ENCODE data around the gene GRID1.

Gene GRID1

DNA sequence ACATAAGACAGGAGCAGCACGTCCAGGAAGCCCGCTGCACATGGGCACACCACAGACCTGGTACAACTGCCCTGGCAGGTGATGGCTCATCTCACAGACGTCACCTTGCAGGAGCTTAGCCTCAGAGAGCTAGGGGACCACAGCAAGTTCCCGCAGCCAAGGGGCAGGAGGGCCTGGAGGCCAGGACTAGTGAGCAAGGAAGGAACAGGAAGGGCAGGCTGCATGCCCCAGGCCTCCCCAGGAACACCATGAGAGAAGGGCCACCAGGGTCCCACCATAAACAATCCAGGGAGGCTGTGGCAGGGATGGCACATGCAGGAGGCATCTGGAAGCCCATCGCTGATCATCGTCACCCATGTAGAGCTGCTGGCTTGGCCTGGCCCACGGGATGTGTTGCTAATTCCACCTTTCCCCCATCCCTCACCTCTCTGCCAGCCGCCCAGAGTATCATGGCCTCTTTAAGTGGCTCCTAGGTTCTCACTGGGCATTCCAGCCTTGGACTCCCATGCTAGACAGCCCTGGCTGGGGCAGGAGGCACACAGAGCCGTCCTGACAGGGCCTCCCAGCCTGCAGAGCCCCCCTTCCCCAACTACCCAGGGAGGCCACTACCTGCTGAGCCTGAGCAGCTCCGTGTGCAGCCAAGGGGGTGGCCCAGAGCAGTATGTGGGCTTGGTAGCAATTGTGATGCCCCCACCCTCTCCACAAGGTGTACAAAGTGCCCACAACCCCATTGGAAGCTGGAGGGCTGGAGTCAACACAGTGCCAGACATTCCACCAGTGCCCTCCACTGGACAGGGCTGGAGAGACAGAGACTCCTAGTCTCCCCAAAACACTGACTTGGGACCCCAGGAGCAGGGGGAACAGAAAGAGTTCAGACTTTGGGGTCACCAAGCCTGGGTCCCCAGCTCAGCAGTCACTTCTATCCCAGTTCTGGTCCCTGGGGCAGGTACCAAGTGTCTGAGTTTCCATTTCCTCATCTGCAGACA is 35.5 kb downstream of the GRID1 start:
- DNase-seq (ENCODE audit: low read depth): no peak
- Histone ChIP-seq H3K9me3 (ENCODE audit: control insufficient read depth, low read length) (no peaks in the 10 kb centered on the region), H3K4me1 (ENCODE audit: control insufficient read depth, insufficient read depth, low read length) (no peaks in the 10 kb centered on the region), H3K4me3 (ENCODE audit: low read length) (no peak overlapping the region), H3K9ac (ENCODE audit: low read length) (no peak overlapping the region), H3K27me3 (replicated peaks; ENCODE audit: control insufficient read depth, insufficient read depth, low read length) (peaks cover 9% of the 10 kb centered on the region), H3K36me3 (ENCODE audit: control insufficient read depth, insufficient read depth, low read length, severe bottlenecking) (no peaks in the 10 kb centered on the region)

DNA sequence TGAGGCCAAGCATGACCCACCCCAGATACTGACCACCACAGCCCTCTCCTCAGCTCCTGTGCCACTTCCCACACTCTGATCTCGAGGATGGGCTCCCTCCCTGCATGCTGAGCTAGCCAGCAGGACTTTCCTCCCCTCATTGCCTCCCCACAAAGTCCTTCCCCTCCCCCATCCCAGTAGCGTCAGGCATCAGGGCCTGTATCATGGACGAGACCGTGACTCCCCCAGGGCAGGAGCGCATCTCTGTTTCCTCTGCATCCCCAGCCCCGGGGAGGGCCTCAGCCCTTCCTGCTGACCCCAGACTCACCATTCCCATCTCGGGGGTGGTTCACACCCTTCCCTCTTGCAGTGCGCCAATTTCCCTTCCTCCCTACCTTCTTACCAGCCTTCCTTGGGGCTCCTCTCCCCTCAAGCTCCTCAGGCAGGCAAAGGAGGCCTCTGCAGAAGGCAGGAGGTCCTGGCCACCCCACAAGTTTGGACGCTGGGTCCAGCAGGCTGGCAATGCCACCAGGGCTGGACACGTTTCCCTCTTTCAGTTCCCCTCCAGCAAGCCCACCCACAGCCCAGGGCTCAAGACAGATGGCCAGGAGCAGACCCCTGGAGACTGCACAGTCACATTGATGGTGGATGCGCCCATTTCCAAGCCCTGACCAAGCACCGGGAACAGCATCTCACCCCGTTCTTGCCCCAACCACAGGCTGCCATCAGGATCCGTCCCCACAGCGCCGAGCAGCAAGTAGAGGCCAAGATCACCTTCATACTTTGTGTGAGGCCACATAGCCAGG is 36.5 kb downstream of the GRID1 start:
- H3K4me3 ChIP-seq (ENCODE audit: low read length): no peak overlapping the region
- H3K9me3 ChIP-seq (ENCODE audit: control insufficient read depth, low read length): no peaks in the 10 kb centered on the region
- no peak overlapping the region for H3K9ac ChIP-seq (ENCODE audit: low read length)
- DNase-seq (ENCODE audit: low read depth): no peak
- no peaks in the 10 kb centered on the region for H3K36me3 ChIP-seq (ENCODE audit: control insufficient read depth, insufficient read depth, low read length, severe bottlenecking)
- H3K4me1 ChIP-seq (ENCODE audit: control insufficient read depth, insufficient read depth, low read length): no peaks in the 10 kb centered on the region
- peaks cover 10% of the 10 kb centered on the region for H3K27me3 ChIP-seq (replicated peaks; ENCODE audit: control insufficient read depth, insufficient read depth, low read length)

DNA sequence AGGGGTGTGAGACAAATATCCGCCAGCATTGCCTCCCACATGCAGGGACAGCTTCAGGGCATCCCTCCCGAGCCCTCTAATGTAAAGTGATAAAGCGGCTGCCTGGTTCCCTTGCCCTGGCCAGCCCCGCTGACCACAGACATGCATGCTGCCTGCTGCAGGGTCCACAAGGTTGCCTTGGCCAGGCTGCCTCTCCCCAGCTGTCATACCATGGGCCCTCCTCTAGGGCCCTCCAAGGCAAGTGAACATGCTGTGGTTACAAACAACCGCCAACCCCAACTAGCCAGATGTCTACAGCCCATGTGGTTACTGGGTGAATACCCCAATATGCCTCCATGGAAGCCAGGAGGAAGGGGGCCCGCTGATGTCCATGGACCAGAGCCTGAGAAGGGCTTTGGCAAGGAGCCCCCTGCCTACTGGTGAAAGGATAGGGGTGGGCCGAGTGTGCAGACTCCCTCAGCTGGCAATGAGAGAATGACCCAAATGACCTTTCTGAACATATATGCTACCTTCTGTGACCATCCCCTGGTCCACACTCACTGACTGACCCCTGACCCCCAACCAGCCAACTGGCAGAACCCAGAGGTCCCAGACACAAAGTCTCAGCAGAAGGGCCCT is 37.4 kb downstream of the GRID1 start:
- peaks cover 6% of the 10 kb centered on the region for H3K27me3 ChIP-seq (replicated peaks; ENCODE audit: control insufficient read depth, insufficient read depth, low read length)
- H3K9me3 ChIP-seq (ENCODE audit: control insufficient read depth, low read length): no peaks in the 10 kb centered on the region
- no peaks in the 10 kb centered on the region for H3K4me1 ChIP-seq (ENCODE audit: control insufficient read depth, insufficient read depth, low read length)
- H3K9ac ChIP-seq (ENCODE audit: low read length): no peak overlapping the region
- no peak for DNase-seq (ENCODE audit: low read depth)
- no peaks in the 10 kb centered on the region for H3K36me3 ChIP-seq (ENCODE audit: control insufficient read depth, insufficient read depth, low read length, severe bottlenecking)
- H3K4me3 ChIP-seq (ENCODE audit: low read length): no peak overlapping the region

DNA sequence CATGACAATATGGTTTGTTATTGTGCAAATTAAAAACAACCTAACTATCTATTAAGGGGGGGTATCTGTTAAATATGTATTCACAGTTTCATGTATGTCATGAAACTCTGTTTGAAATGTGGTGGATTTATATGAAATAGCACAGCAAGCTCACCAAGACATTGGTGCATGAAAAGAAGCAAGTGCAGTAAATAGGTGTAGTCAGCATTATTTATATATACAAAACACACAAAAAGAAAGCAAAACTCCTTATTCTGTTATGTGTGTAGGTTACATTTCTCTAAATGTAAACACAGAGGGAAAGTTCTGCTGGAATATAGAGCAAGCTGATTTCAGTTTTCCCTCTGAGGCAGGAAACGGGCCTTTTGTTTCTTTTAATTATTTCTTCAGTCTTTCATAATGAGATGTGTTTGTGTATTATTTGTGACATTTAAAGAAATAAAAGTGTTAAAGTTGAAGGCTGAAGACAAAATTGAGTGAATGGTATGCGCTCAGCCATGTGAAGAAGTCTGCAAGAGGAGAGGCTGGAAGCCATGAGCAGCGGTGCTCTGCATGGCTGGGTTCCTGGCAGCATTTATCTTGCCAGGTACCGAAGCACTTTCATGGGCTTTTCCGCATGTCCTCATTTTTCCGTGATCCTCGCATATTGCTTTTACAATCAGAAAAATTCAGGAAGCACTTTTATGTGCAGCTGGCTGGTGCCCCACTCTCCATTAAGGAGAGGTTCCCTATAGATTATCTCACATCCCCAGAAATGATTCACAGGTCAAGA is 38.5 kb downstream of the GRID1 start:
- H3K27me3 ChIP-seq (replicated peaks; ENCODE audit: control insufficient read depth, insufficient read depth, low read length): peaks cover 6% of the 10 kb centered on the region
- no peak overlapping the region for H3K4me3 ChIP-seq (ENCODE audit: low read length)
- no peak overlapping the region for H3K9ac ChIP-seq (ENCODE audit: low read length)
- no peak for DNase-seq (ENCODE audit: low read depth)
- H3K4me1 ChIP-seq (ENCODE audit: control insufficient read depth, insufficient read depth, low read length): no peaks in the 10 kb centered on the region
- no peaks in the 10 kb centered on the region for H3K36me3 ChIP-seq (ENCODE audit: control insufficient read depth, insufficient read depth, low read length, severe bottlenecking)
- no peaks in the 10 kb centered on the region for H3K9me3 ChIP-seq (ENCODE audit: control insufficient read depth, low read length)

DNA sequence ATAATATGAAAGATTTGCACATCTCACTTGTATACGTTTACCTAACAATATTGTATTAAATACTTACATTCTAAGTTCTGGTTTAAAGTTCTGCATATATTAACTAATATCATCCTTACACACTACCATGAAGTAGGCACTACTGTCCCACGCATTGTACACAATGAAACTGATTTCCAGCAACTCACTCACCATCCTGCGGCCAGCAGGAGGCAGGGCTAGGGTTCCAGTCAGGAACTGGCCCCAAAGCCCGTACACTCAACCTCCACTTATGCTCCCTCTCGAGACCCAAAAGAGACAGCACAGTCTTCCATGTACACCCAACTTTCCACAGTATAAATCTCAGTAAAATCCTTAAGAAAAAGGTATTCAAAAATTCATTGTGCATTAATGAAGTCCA is 41.4 kb downstream of the GRID1 start:
- DNase-seq (ENCODE audit: low read depth): no peak
- peaks cover 3% of the 10 kb centered on the region for H3K27me3 ChIP-seq (replicated peaks; ENCODE audit: control insufficient read depth, insufficient read depth, low read length)
- no peak overlapping the region for H3K4me3 ChIP-seq (ENCODE audit: low read length)
- H3K36me3 ChIP-seq (ENCODE audit: control insufficient read depth, insufficient read depth, low read length, severe bottlenecking): no peaks in the 10 kb centered on the region
- no peaks in the 10 kb centered on the region for H3K9me3 ChIP-seq (ENCODE audit: control insufficient read depth, low read length)
- no peaks in the 10 kb centered on the region for H3K4me1 ChIP-seq (ENCODE audit: control insufficient read depth, insufficient read depth, low read length)
- no peak overlapping the region for H3K9ac ChIP-seq (ENCODE audit: low read length)

DNA sequence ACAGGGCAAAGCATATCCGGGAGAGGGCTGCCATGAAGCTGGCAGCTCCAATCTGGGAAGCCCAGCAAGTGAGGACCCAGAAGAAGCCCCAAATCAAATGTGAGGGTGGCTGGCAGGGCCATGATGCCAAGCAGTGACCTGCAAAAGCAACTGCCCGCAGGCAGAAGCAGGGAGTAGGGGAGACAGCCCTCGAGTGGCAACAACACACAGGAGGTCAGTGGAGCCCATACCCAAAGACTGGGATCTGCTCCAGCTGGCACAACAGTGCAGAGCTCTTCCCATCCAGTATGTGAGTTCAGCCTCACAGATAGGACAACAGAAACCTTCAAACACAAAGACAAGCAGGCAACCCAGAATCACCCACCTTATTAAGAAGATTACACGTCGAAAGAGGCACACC is 45.0 kb downstream of the GRID1 start:
- H3K27me3 ChIP-seq (replicated peaks; ENCODE audit: control insufficient read depth, insufficient read depth, low read length): peaks cover 15% of the 10 kb centered on the region
- H3K9ac ChIP-seq (ENCODE audit: low read length): no peak overlapping the region
- H3K9me3 ChIP-seq (ENCODE audit: control insufficient read depth, low read length): no peaks in the 10 kb centered on the region
- no peak for DNase-seq (ENCODE audit: low read depth)
- H3K4me3 ChIP-seq (ENCODE audit: low read length): no peak overlapping the region
- H3K36me3 ChIP-seq (ENCODE audit: control insufficient read depth, insufficient read depth, low read length, severe bottlenecking): no peaks in the 10 kb centered on the region
- H3K4me1 ChIP-seq (ENCODE audit: control insufficient read depth, insufficient read depth, low read length): no peaks in the 10 kb centered on the region

DNA sequence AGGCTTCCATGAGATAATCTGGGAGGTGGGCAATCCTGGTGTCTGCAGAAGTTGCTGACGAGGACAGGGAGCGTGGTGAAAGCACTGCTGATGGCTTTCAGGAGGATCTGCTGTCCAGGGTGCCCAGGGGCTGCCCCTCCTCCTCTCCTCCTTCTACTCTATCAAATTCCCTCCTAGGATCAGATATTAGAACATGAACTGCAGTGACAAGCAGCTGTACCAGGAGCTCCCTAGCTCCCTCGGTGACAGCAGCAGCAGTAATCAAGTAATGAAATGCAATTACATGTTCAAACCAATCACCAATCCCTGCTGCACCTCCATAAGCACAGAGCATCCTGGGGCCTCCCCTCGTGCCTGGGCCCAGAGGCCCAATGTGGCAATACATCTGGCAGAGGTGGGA is 46.9 kb downstream of the GRID1 start:
- no peak overlapping the region for H3K9ac ChIP-seq (ENCODE audit: low read length)
- H3K4me3 ChIP-seq (ENCODE audit: low read length): no peak overlapping the region
- no peak for DNase-seq (ENCODE audit: low read depth)
- H3K27me3 ChIP-seq (replicated peaks; ENCODE audit: control insufficient read depth, insufficient read depth, low read length): peaks cover 12% of the 10 kb centered on the region
- no peaks in the 10 kb centered on the region for H3K9me3 ChIP-seq (ENCODE audit: control insufficient read depth, low read length)
- H3K4me1 ChIP-seq (ENCODE audit: control insufficient read depth, insufficient read depth, low read length): no peaks in the 10 kb centered on the region
- no peaks in the 10 kb centered on the region for H3K36me3 ChIP-seq (ENCODE audit: control insufficient read depth, insufficient read depth, low read length, severe bottlenecking)

DNA sequence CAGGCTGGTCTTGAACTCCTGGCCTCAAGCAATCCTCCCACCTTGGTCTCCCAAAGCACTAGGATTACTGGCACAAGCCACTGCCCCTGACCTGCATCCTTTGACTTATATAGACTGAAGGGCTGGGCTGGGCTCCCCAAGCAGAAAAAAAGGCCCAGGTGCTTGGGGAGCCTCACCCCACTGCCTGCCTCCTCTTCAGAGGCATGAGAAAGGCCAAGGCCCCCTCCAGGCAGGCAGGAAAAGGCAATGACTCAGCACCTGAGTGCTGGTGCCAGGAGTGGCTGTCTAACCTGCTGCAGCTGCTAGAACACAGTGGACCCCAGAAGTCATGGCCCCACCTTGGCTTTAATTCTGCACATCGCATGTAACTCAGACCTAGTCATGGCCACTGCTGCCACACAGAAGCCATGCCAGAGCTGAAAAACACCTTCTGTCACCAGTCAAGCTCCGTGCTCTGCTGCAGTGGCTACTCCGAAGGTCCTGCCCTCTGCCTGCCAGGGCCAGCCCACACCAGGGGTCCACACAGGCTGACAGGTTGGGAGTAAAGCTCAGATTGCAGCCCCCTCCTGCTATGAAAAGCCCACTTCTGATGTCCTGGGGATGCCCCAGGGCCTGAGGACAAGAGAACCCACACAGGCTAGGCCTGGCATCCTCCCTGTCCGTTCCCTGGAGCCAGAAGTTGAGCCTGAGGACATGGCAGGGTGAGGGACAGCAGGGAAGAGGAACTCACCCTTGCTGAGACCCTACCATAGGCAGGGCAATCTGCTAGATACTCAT is 48.5 kb downstream of the GRID1 start:
- Histone ChIP-seq H3K27me3 (replicated peaks; ENCODE audit: control insufficient read depth, insufficient read depth, low read length) (peaks cover 12% of the 10 kb centered on the region), H3K9me3 (ENCODE audit: control insufficient read depth, low read length) (no peaks in the 10 kb centered on the region), H3K4me1 (ENCODE audit: control insufficient read depth, insufficient read depth, low read length) (no peaks in the 10 kb centered on the region), H3K4me3 (ENCODE audit: low read length) (no peak overlapping the region), H3K36me3 (ENCODE audit: control insufficient read depth, insufficient read depth, low read length, severe bottlenecking) (no peaks in the 10 kb centered on the region), H3K9ac (ENCODE audit: low read length) (no peak overlapping the region)
- no peak for DNase-seq (ENCODE audit: low read depth)

DNA sequence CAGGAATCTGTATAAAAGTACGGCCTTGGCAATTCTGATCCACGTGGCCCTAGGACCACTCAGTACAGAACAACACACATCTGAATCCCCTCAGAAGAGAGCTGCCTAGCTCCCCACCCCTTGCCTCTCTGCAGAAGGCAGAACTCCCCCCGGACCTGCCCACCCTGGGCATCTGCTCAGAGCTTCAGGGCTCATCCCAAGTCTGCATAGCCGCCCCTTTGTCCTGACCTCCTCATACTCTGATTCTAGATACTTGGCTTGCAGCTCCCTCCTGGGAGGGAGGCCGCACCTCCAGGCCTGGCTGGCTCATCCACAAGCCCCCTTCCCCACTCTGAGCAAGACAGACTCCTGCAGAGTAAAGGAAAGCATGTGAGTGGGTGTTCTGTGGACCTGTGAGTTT is 49.6 kb downstream of the GRID1 start:
- H3K36me3 ChIP-seq (ENCODE audit: control insufficient read depth, insufficient read depth, low read length, severe bottlenecking): no peaks in the 10 kb centered on the region
- H3K9me3 ChIP-seq (ENCODE audit: control insufficient read depth, low read length): no peaks in the 10 kb centered on the region
- H3K9ac ChIP-seq (ENCODE audit: low read length): no peak overlapping the region
- H3K27me3 ChIP-seq (replicated peaks; ENCODE audit: control insufficient read depth, insufficient read depth, low read length): peaks cover 12% of the 10 kb centered on the region
- no peaks in the 10 kb centered on the region for H3K4me1 ChIP-seq (ENCODE audit: control insufficient read depth, insufficient read depth, low read length)
- no peak for DNase-seq (ENCODE audit: low read depth)
- no peak overlapping the region for H3K4me3 ChIP-seq (ENCODE audit: low read length)

DNA sequence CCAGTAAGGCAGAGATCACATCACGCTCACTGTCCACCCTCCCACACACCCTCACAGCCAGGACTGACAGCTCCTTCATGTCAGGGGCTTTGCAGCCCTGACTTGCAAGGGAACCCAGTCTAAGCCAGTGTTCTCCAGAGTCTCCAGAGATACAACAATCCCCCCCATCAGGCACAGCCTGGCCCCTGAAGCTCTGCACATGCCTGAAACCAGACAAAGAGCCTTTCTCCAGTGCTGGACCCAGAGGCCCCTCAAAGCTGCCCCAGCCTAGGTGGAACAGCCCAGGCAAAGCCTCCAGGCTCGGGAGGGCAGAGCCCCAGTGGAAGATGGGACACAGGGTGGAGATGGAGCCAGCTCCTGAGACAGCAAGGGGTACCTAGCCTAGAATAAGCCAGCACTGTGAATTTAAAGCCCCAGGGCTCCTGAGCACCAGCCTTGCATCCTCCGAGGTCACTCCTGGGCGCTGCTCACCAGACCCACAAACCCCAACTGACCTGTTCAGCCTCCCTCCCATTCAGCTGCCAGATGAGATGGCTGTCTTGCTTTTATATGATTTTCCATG is 50.2 kb downstream of the GRID1 start:
- Histone ChIP-seq H3K27me3 (replicated peaks; ENCODE audit: control insufficient read depth, insufficient read depth, low read length) (peaks cover 12% of the 10 kb centered on the region), H3K4me1 (ENCODE audit: control insufficient read depth, insufficient read depth, low read length) (no peaks in the 10 kb centered on the region), H3K4me3 (ENCODE audit: low read length) (no peak overlapping the region), H3K9me3 (ENCODE audit: control insufficient read depth, low read length) (no peaks in the 10 kb centered on the region), H3K36me3 (ENCODE audit: control insufficient read depth, insufficient read depth, low read length, severe bottlenecking) (no peaks in the 10 kb centered on the region), H3K9ac (ENCODE audit: low read length) (no peak overlapping the region)
- DNase-seq (ENCODE audit: low read depth): no peak
